Liver (tissue), 3 donors: ENCODE measurements around the gene KRT28.

Experiments
- EGR1 ChIP-seq, 2 donors: IDR thresholded peaks; 2 replicates each; pipeline ENCODE4 v1.6.1; 2016 to 2018; ENCODE audit warnings: antibody characterized with exemption in 2 of 2, low read depth in 2 of 2
- FOXA1 ChIP-seq: IDR thresholded peaks from 2 replicates; pipeline ENCODE4 v1.6.1; 2016; ENCODE audit warnings: antibody characterized with exemption
- FOXA2 ChIP-seq: IDR thresholded peaks from 2 replicates; pipeline ENCODE4 v1.6.1; 2016; ENCODE audit warnings: antibody characterized with exemption
- GABPA ChIP-seq, 2 donors: IDR thresholded peaks in 1 of 2; conservative IDR thresholded peaks in 1 of 2; 2 replicates each; pipeline ENCODE4 v1.6.1; 2016; ENCODE audit warnings: antibody characterized with exemption in 2 of 2, mild to moderate bottlenecking in 1 of 2, moderate library complexity in 1 of 2
- JUND ChIP-seq, 2 donors: IDR thresholded peaks; 2 replicates each; pipeline ENCODE4 v1.6.1; 2016; ENCODE audit warnings: antibody characterized with exemption in 2 of 2
- RAD21 ChIP-seq, 2 donors: IDR thresholded peaks; 2 replicates each; pipeline ENCODE4 v1.6.1; 2016; ENCODE audit warnings: antibody characterized with exemption in 2 of 2, mild to moderate bottlenecking in 2 of 2
- TAF1 ChIP-seq: conservative IDR thresholded peaks from 2 replicates; pipeline ENCODE4 v1.6.1; 2016; ENCODE audit warnings: antibody characterized with exemption, mild to moderate bottlenecking
- YY1 ChIP-seq: IDR thresholded peaks from 2 replicates; pipeline ENCODE4 v1.6.1; 2016; ENCODE audit warnings: antibody characterized with exemption, mild to moderate bottlenecking
- TF ChIP-seq, protein P1 (sequence below): fragments of 150-350 bp; IDR thresholded peaks from 2 replicates; pipeline ENCODE4 v1.5.1; 2017; ENCODE audit warnings: improper control_type of control experiment, low read depth, low read length; ENCODE audit not compliant: missing input control
- TF ChIP-seq, protein P2 (sequence below): IDR thresholded peaks from 2 replicates; pipeline ENCODE4 v1.6.1; 2016; ENCODE audit warnings: antibody characterized with exemption
- TF ChIP-seq, protein P3 (sequence below): IDR thresholded peaks from 2 replicates; pipeline ENCODE4 v1.6.1; 2016; ENCODE audit warnings: antibody characterized with exemption
- TF ChIP-seq, protein P4 (sequence below): IDR thresholded peaks from 2 replicates; pipeline ENCODE4 v1.6.1; 2016; ENCODE audit warnings: antibody characterized with exemption, mild to moderate bottlenecking
- donor health status: healthy.
- donor health status: healthy.

DNA sequence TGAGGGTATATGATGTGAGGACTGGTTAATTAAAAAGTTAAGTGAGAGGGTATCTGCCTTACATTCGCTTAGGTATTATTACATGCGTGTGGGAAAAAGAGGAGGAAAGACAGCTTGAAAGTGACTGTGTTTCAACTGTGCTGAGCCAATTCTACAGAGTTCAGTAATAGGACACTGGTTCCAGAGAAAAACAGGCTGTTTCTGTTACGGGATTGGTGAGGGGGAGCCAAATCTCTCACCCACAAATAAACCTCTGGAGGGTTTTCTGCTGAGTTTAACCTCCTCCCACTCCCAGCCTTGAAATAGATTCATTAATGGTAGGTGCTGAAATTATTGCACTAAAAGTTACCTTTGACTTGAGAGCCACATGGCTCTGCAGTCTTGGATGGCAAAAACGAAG lies 23.8 kb downstream of the KRT28 start:
- TF ChIP-seq, protein P1, sequence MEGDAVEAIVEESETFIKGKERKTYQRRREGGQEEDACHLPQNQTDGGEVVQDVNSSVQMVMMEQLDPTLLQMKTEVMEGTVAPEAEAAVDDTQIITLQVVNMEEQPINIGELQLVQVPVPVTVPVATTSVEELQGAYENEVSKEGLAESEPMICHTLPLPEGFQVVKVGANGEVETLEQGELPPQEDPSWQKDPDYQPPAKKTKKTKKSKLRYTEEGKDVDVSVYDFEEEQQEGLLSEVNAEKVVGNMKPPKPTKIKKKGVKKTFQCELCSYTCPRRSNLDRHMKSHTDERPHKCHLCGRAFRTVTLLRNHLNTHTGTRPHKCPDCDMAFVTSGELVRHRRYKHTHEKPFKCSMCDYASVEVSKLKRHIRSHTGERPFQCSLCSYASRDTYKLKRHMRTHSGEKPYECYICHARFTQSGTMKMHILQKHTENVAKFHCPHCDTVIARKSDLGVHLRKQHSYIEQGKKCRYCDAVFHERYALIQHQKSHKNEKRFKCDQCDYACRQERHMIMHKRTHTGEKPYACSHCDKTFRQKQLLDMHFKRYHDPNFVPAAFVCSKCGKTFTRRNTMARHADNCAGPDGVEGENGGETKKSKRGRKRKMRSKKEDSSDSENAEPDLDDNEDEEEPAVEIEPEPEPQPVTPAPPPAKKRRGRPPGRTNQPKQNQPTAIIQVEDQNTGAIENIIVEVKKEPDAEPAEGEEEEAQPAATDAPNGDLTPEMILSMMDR, result no peak
- TF ChIP-seq, protein P2, sequence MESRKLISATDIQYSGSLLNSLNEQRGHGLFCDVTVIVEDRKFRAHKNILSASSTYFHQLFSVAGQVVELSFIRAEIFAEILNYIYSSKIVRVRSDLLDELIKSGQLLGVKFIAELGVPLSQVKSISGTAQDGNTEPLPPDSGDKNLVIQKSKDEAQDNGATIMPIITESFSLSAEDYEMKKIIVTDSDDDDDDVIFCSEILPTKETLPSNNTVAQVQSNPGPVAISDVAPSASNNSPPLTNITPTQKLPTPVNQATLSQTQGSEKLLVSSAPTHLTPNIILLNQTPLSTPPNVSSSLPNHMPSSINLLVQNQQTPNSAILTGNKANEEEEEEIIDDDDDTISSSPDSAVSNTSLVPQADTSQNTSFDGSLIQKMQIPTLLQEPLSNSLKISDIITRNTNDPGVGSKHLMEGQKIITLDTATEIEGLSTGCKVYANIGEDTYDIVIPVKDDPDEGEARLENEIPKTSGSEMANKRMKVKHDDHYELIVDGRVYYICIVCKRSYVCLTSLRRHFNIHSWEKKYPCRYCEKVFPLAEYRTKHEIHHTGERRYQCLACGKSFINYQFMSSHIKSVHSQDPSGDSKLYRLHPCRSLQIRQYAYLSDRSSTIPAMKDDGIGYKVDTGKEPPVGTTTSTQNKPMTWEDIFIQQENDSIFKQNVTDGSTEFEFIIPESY, result no peak
- TF ChIP-seq, protein P3, sequence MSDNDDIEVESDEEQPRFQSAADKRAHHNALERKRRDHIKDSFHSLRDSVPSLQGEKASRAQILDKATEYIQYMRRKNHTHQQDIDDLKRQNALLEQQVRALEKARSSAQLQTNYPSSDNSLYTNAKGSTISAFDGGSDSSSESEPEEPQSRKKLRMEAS, result no peak
- TF ChIP-seq EGR1 (IDR thresholded peaks at IDR 0.05; ENCODE audit: low read depth in 2 of 2) (no peak), RAD21 (IDR thresholded peaks at IDR 0.05) (no peak), TAF1 (no peak), YY1 (no peak), JUND (IDR thresholded peaks at IDR 0.05) (no peak), GABPA (IDR thresholded peaks at IDR 0.05 in 1 of 2, conservative IDR thresholded peaks at IDR 0.05 in 1 of 2) (no peak), FOXA2 (no peak), FOXA1 (no peak)
- TF ChIP-seq, protein P4, sequence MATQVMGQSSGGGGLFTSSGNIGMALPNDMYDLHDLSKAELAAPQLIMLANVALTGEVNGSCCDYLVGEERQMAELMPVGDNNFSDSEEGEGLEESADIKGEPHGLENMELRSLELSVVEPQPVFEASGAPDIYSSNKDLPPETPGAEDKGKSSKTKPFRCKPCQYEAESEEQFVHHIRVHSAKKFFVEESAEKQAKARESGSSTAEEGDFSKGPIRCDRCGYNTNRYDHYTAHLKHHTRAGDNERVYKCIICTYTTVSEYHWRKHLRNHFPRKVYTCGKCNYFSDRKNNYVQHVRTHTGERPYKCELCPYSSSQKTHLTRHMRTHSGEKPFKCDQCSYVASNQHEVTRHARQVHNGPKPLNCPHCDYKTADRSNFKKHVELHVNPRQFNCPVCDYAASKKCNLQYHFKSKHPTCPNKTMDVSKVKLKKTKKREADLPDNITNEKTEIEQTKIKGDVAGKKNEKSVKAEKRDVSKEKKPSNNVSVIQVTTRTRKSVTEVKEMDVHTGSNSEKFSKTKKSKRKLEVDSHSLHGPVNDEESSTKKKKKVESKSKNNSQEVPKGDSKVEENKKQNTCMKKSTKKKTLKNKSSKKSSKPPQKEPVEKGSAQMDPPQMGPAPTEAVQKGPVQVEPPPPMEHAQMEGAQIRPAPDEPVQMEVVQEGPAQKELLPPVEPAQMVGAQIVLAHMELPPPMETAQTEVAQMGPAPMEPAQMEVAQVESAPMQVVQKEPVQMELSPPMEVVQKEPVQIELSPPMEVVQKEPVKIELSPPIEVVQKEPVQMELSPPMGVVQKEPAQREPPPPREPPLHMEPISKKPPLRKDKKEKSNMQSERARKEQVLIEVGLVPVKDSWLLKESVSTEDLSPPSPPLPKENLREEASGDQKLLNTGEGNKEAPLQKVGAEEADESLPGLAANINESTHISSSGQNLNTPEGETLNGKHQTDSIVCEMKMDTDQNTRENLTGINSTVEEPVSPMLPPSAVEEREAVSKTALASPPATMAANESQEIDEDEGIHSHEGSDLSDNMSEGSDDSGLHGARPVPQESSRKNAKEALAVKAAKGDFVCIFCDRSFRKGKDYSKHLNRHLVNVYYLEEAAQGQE, result no peak
